SK-N-SH treated with all-trans-retinoic acid at 6 μM for 48 hours (cell line): ENCODE measurements around the gene SFT2D2.

Experiments
- ATAC-seq: fragments of 200-7000 bp; cut with Tn5 transposase; 3 replicates; pipeline ENCODE4 v1.9.1; 2020; ENCODE audit warnings: mild to moderate bottlenecking, moderate library complexity
- ARNTL ChIP-seq: fragments of 450-650 bp; formaldehyde crosslinking; IDR thresholded peaks from 2 replicates; pipeline ENCODE4 v1.5.0; 2020; ENCODE audit warnings: low read depth, mild to moderate bottlenecking, moderate library complexity, borderline replicate concordance
- BACH2 ChIP-seq: fragments of 250-450 bp; sonication (Bioruptor Pico); IDR thresholded peaks from 2 replicates; pipeline ENCODE4 v1.9.0; 2021; ENCODE audit warnings: mild to moderate bottlenecking, borderline replicate concordance
- CREB5 ChIP-seq: fragments of 250-450 bp; sonication (Bioruptor Pico); IDR thresholded peaks from 2 replicates; pipeline ENCODE4 v1.5.1; 2020; ENCODE audit warnings: low read depth, mild to moderate bottlenecking, moderate library complexity
- CSDC2 ChIP-seq: fragments of 250-450 bp; sonication (Bioruptor Pico); IDR thresholded peaks from 2 replicates; pipeline ENCODE4 v1.5.0; 2020; ENCODE audit warnings: mild to moderate bottlenecking, moderate library complexity
- ESRRG ChIP-seq: fragments of 250-450 bp; sonication (Bioruptor Pico); IDR thresholded peaks from 2 replicates; pipeline ENCODE4 v1.6.1; 2021; ENCODE audit warnings: mild to moderate bottlenecking
- ISL1 ChIP-seq: fragments of 250-450 bp; sonication (Bioruptor Pico); IDR thresholded peaks from 2 replicates; pipeline ENCODE4 v2.1.2; 2022; ENCODE audit warnings: mild to moderate bottlenecking, moderate library complexity
- PATZ1 ChIP-seq: fragments of 250-450 bp; sonication (Bioruptor Pico); IDR thresholded peaks from 2 replicates; pipeline ENCODE4 v1.8.0; 2020; ENCODE audit warnings: mild to moderate bottlenecking, moderate library complexity, borderline replicate concordance
- POU6F1 ChIP-seq: fragments of 250-450 bp; sonication (Bioruptor Pico); IDR thresholded peaks from 2 replicates; pipeline ENCODE4 v1.8.0; 2021; ENCODE audit warnings: low read depth, mild to moderate bottlenecking, moderate library complexity, borderline replicate concordance
- PPARA ChIP-seq: fragments of 250-450 bp; sonication (Bioruptor Pico); IDR thresholded peaks from 2 replicates; pipeline ENCODE4 v1.5.0; 2020; ENCODE audit warnings: mild to moderate bottlenecking, borderline replicate concordance
- RARB ChIP-seq: fragments of 250-450 bp; sonication (Bioruptor Pico); IDR thresholded peaks from 2 replicates; pipeline ENCODE4 v1.8.0; 2021; ENCODE audit warnings: mild to moderate bottlenecking, moderate library complexity
- TCF4 ChIP-seq: fragments of 250-450 bp; sonication (Bioruptor Pico); IDR thresholded peaks from 2 replicates; pipeline ENCODE4 v1.8.0; 2021; ENCODE audit warnings: mild to moderate bottlenecking, moderate library complexity, borderline replicate concordance
- TOX ChIP-seq: fragments of 250-450 bp; sonication (Bioruptor Pico); IDR thresholded peaks from 2 replicates; pipeline ENCODE4 v1.8.0; 2021; ENCODE audit warnings: mild to moderate bottlenecking, moderate library complexity, borderline replicate concordance
- TSHZ2 ChIP-seq: fragments of 250-450 bp; sonication (Bioruptor Pico); IDR thresholded peaks from 2 replicates; pipeline ENCODE4 v1.5.0; 2020; ENCODE audit warnings: mild to moderate bottlenecking, moderate library complexity
- ZC3H10 ChIP-seq: fragments of 250-450 bp; sonication (Bioruptor Pico); IDR thresholded peaks from 2 replicates; pipeline ENCODE4 v1.5.1; 2021; ENCODE audit warnings: mild to moderate bottlenecking, moderate library complexity
- ZFP3 ChIP-seq: fragments of 250-450 bp; sonication (Bioruptor Pico); IDR thresholded peaks from 2 replicates; pipeline ENCODE4 v1.5.0; 2020; ENCODE audit warnings: mild to moderate bottlenecking, moderate library complexity
- ZFP30 ChIP-seq: fragments of 450-650 bp; formaldehyde crosslinking; IDR thresholded peaks from 2 replicates; pipeline ENCODE4 v1.5.0; 2022; ENCODE audit warnings: mild to moderate bottlenecking, moderate library complexity
- ZNF565 ChIP-seq: fragments of 450-650 bp; formaldehyde crosslinking; conservative IDR thresholded peaks from 2 replicates; pipeline ENCODE4 v1.5.0; 2020; ENCODE audit warnings: low read depth, mild to moderate bottlenecking, moderate library complexity
- ZNF70 ChIP-seq: fragments of 450-650 bp; formaldehyde crosslinking; IDR thresholded peaks from 2 replicates; pipeline ENCODE4 v1.5.0; 2020; ENCODE audit warnings: mild to moderate bottlenecking, moderate library complexity
- ZNF8 ChIP-seq: fragments of 450-650 bp; formaldehyde crosslinking; IDR thresholded peaks from 2 replicates; pipeline ENCODE4 v1.5.0; 2020; ENCODE audit warnings: mild to moderate bottlenecking, moderate library complexity

The SFT2D2 gene

GRCh38 chr1:168295411-168296114, 69.8 kb downstream of the SFT2D2 start:
- no peak for TF ChIP-seq ZNF70 (CRISPR knock-in tag)
- no peak for TF ChIP-seq ZNF565 (CRISPR knock-in tag)
- TF ChIP-seq BACH2 (CRISPR knock-in tag), result no peak
- no peak for TF ChIP-seq TCF4
- no peak for TF ChIP-seq ISL1 (CRISPR knock-in tag)
- no peak for TF ChIP-seq PPARA (CRISPR knock-in tag)
- TF ChIP-seq ARNTL (CRISPR knock-in tag), result no peak
- no peak for TF ChIP-seq ZFP30 (CRISPR knock-in tag)
- no peak for TF ChIP-seq TOX
- no peak for TF ChIP-seq ZC3H10 (CRISPR knock-in tag)
- ATAC-seq, result no peak

- no peak for TF ChIP-seq RARB (CRISPR knock-in tag)
- TF ChIP-seq CREB5, result no peak
- TF ChIP-seq ZC3H10 (CRISPR knock-in tag), result no peak
- TF ChIP-seq ZNF8, result no peak
- no peak for TF ChIP-seq ZFP30 (CRISPR knock-in tag)
- TF ChIP-seq ZFP3 (CRISPR knock-in tag), result no peak
- TF ChIP-seq CSDC2 (CRISPR knock-in tag), result no peak
- TF ChIP-seq ESRRG (CRISPR knock-in tag), result no peak
- no peak for TF ChIP-seq PATZ1 (CRISPR knock-in tag)
- no peak for ATAC-seq
These were observed 71.4 kb downstream of the SFT2D2 start for GRCh38 chr1:168297019-168297730.

- ATAC-seq, result no peak
- TF ChIP-seq ZC3H10 (CRISPR knock-in tag) (no peak), CSDC2 (CRISPR knock-in tag) (no peak), TSHZ2 (CRISPR knock-in tag) (no peak), BACH2 (CRISPR knock-in tag) (no peak), TCF4 (no peak), POU6F1 (CRISPR knock-in tag) (no peak), PATZ1 (CRISPR knock-in tag) (no peak)
These were observed 72.6 kb downstream of the SFT2D2 start for GRCh38 chr1:168298446-168298845.
